GM23248 (cell line): Measurements from ENCODE around the gene RPL41. TPM values are rescaled to one million over a fixed set of nuclear protein-coding genes. Genes with fewer than 3 reads are reported as not detected.

ENCODE experiments used
- DNase-seq: peaks from one replicate; pipeline ENCODE4 v3.0.0-alpha.2; 2015
- H2AFZ ChIP-seq: fragments of 200-600 bp; sonication (generic); 2 replicates; pipeline ENCODE4 v1.6.1; 2016; ENCODE audit warnings: antibody characterized with exemption
- H3F3A ChIP-seq: fragments of 200-600 bp; sonication (generic); 2 replicates; pipeline ENCODE4 v1.6.1; 2016; ENCODE audit warnings: mild to moderate bottlenecking, antibody characterized with exemption, mixed run types; ENCODE audit not compliant: insufficient read depth
- H3K27ac ChIP-seq: fragments of 200-600 bp; sonication (generic); 2 replicates; pipeline ENCODE4 v1.5.1; 2016; ENCODE audit warnings: mild to moderate bottlenecking
- H3K27me3 ChIP-seq: fragments of 200-600 bp; sonication (generic); replicated peaks from 2 replicates; pipeline ENCODE4 v1.6.1; 2016; ENCODE audit warnings: mild to moderate bottlenecking; ENCODE audit not compliant: insufficient read depth
- H3K36me3 ChIP-seq: fragments of 200-600 bp; sonication (generic); 2 replicates; pipeline ENCODE4 v1.6.1; 2016; ENCODE audit warnings: low read depth, mild to moderate bottlenecking
- H3K4me1 ChIP-seq: fragments of 200-600 bp; sonication (generic); 2 replicates; pipeline ENCODE4 v1.6.1; 2016; ENCODE audit warnings: mild to moderate bottlenecking; ENCODE audit not compliant: insufficient read depth
- H3K4me2 ChIP-seq: fragments of 200-600 bp; sonication (generic); one replicate; pipeline ENCODE4 v1.6.1; 2016; ENCODE audit warnings: mild to moderate bottlenecking; ENCODE audit not compliant: unreplicated experiment
- H3K4me3 ChIP-seq: fragments of 200-600 bp; sonication (generic); 2 replicates; pipeline ENCODE4 v1.5.1; 2016; ENCODE audit warnings: mild to moderate bottlenecking
- H3K79me2 ChIP-seq: fragments of 200-600 bp; sonication (generic); 2 replicates; pipeline ENCODE4 v1.6.1; 2016; ENCODE audit warnings: mild to moderate bottlenecking; ENCODE audit not compliant: insufficient read depth
- H3K9ac ChIP-seq: fragments of 200-600 bp; sonication (generic); 2 replicates; pipeline ENCODE4 v1.6.1; 2016; ENCODE audit warnings: mild to moderate bottlenecking
- H3K9me2 ChIP-seq: fragments of 200-600 bp; sonication (generic); 2 replicates; pipeline ENCODE4 v1.6.1; 2016; ENCODE audit warnings: mixed run types, mild to moderate bottlenecking, moderate library complexity; ENCODE audit not compliant: insufficient read depth
- H3K9me3 ChIP-seq: fragments of 200-600 bp; sonication (generic); one replicate; pipeline ENCODE4 v1.6.1; 2017; ENCODE audit warnings: low read depth
- H4K20me1 ChIP-seq: fragments of 200-600 bp; sonication (generic); 2 replicates; pipeline ENCODE4 v1.6.0; 2016; ENCODE audit not compliant: insufficient read depth
- EZH2 ChIP-seq: fragments of 200-600 bp; sonication (generic); IDR thresholded peaks from 2 replicates; pipeline ENCODE4 v1.6.1; 2018; ENCODE audit warnings: antibody characterized with exemption, mild to moderate bottlenecking; ENCODE audit not compliant: insufficient read depth, poor library complexity, severe bottlenecking
- EZH2phosphoT487 ChIP-seq: fragments of 200-600 bp; sonication (generic); IDR thresholded peaks from 2 replicates; pipeline ENCODE4 v1.6.1; 2018; ENCODE audit warnings: antibody characterized with exemption, moderate library complexity, mild to moderate bottlenecking, low read depth; ENCODE audit not compliant: insufficient read depth
- WGBS, 2 experiments: methylation state at CpG; one replicate each; pipeline ENCODE4 v1.1.6; 2015 to 2017; ENCODE audit warnings: low lambda C conversion rate in 2 of 2, low coverage in 1 of 2; ENCODE audit errors: missing lambda C conversion rate in 2 of 2; 5-methylcytosine and 5-hydroxymethylcytosine counted together
- in situ Hi-C: fragments of 300-500 bp; cut with MboI; formaldehyde crosslinking; loops from 2 replicates; pipeline ENCODE4 v1.15.0; 2020
- polyA plus RNA-seq: library from polyadenylated mRNA; unstranded; fragments of >200 nt; fragmentation: Nextera tagmentation; extraction: Ambion mirVana; gene quantifications from 2 replicates; pipeline ENCODE4 v1.2.1, GENCODE V29; 2016
- total RNA-seq: library from RNA; depleted of rRNA; stranded (reverse); fragments of >200 nt; shearing (Covaris generic); gene quantifications from 2 replicates; pipeline ENCODE4 v1.2.3, GENCODE V29; 2014

The RPL41 gene
- total and polyA plus RNA-seq, 2 experiments from 2014 or later, result 1,892 to 2,545 TPM

DNA sequence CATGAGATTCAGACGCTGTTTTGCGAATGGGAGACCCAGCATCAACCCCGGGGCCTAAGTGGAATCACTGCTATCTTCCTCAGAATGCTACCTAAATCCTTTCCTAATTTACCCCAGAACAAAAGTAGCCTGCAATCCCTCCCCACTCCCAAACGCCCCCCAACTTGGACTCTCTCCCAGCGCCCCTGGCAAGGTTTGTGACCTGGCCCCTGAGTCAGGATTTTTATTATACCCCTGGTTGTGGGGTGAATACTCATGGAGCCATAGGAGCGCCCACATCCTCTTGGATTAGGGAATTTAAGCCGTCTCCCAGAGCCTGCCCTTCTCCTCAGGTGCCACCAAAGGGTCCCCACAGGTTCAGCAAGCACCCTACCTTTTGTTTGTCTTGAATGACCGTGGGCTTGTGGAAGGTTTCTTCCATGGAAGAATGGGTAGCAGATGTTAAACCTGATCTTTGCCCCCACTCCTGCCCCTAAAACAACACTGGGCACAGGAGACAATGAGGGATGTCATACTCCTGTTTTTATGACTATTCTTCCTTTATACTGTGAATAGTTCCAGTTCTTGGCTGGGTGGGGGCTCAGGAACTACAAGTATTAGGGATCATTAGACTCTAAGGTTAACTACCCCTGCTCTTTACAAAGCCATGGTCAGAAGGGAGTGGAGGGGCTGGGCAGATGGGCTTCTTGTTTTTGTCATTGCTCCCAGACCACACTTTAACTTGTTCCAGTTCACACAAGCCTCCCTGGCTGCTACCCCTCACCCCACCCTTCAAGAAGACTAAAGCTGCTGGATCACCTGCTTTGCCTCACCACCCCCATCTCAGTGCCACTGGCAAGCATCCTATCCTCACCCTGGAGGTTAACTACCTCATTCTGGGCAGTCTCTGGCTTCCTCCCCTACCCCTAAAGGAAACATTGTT is 36.6 kb downstream of the RPL41 start:
- Histone ChIP-seq H3K79me2 (peaks cover 20% of the 10 kb centered on the region), H4K20me1 (no peaks in the 10 kb centered on the region), H3F3A (peaks cover 17% of the 10 kb centered on the region; the same call in 1 of the 2 replicates), H3K4me1 (peaks cover 16% of the 10 kb centered on the region), H3K9me3 (no peaks in the 10 kb centered on the region), H3K36me3 (no peaks in the 10 kb centered on the region), H3K9me2 (no peaks in the 10 kb centered on the region), H3K27ac (0 out of 2 replicates have a peak overlapping the region, but pooled peaks have one; percentile 81), H3K4me2 (peak overlapping the region; percentile 87), H3K4me3 (peak overlapping the region; percentile 78), H3K9ac (peak overlapping the region; percentile 82), H2AFZ (peak overlapping the region; percentile 92), H3K27me3 (no peaks in the 10 kb centered on the region)
- in situ Hi-C loops, result no loop called here
- TF ChIP-seq EZH2 (no peak), EZH2phosphoT487 (no peak)
- WGBS, 2 experiments, result 1 to 3% methylated on average over 8 of the region's 8 CpGs
- DNase-seq, result peak; percentile 30

DNA sequence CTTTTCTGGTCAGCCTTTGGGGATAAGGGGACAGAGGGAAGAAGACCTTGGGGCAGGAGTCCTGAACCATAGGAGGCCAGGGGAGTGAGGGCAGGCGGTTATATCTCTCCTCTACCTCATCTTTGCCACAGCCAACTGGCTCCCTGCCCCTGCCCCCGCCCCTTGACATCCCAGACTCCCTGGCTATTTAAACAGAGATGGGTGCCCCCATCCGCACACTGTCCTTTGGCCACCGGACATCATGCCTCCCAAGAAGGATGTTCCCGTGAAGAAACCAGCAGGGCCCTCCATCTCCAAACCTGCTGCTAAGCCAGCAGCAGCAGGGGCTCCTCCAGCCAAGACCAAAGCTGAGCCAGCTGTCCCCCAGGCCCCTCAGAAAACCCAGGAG is 37.2 kb downstream of the RPL41 start:
- in situ Hi-C loops, result no loop called here
- Histone ChIP-seq H3K79me2 (peaks cover 25% of the 10 kb centered on the region), H4K20me1 (no peaks in the 10 kb centered on the region), H2AFZ (no peak overlapping the region), H3K27ac (no peak overlapping the region), H3K4me1 (peaks cover 16% of the 10 kb centered on the region), H3K9ac (peak overlapping the region; percentile 82; the same call in 1 of the 2 replicates), H3K27me3 (no peaks in the 10 kb centered on the region), H3K9me2 (no peaks in the 10 kb centered on the region), H3K9me3 (no peaks in the 10 kb centered on the region), H3K4me2 (no peak overlapping the region), H3K36me3 (no peaks in the 10 kb centered on the region), H3K4me3 (no peak overlapping the region), H3F3A (peaks cover 20% of the 10 kb centered on the region)
- TF ChIP-seq EZH2phosphoT487 (no peak), EZH2 (no peak)
- DNase-seq, result no peak
- WGBS, 2 experiments, result 72 to 83% methylated on average over 5 of the region's 5 CpGs

DNA sequence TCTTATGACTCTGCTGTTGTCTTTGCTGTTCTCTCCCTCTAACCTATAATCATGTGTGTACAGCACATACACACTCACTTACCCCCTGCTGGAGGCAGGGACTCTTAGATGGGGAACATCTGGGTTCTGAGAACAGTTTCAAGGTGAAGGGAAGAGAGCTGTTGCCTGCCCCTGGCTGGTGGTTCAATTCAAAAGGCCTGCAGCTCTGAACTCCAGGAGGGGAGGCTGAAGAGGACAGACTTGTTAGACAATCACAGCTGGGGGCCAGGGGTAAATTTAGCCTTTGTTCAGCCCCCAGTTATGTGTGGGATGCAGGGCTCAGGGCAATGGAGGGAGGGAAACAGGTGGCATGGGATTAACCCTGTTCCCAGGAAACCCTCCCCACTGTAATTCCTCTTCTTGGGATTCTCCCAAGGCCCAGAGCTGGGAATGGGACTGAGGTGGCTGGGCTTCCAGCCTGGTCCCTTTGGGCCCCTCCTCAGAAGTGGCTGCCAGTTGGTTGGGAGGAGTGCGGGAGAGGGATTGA is 37.9 kb downstream of the RPL41 start:
- H3K27ac ChIP-seq, result no peak overlapping the region
- no peak overlapping the region for H3K4me2 ChIP-seq
- peaks cover 26% of the 10 kb centered on the region for H3F3A ChIP-seq
- 0 out of 2 replicates have a peak, but pooled peaks cover under 1% of the 10 kb centered on the region for H4K20me1 ChIP-seq
- DNase-seq, result no peak
- 100% methylated on average over 1 of the region's 1 CpG for WGBS, 2 experiments
- TF ChIP-seq EZH2phosphoT487, result no peak
- no peak for TF ChIP-seq EZH2
- no peak overlapping the region for H3K4me3 ChIP-seq
- no peak overlapping the region for H3K9ac ChIP-seq
- no peak overlapping the region for H2AFZ ChIP-seq
- peaks cover 16% of the 10 kb centered on the region for H3K4me1 ChIP-seq
- in situ Hi-C loops, result no loop called here
- no peaks in the 10 kb centered on the region for H3K27me3 ChIP-seq
- H3K36me3 ChIP-seq, result no peaks in the 10 kb centered on the region
- no peaks in the 10 kb centered on the region for H3K9me3 ChIP-seq
- no peaks in the 10 kb centered on the region for H3K9me2 ChIP-seq
- H3K79me2 ChIP-seq, result peaks cover 31% of the 10 kb centered on the region

DNA sequence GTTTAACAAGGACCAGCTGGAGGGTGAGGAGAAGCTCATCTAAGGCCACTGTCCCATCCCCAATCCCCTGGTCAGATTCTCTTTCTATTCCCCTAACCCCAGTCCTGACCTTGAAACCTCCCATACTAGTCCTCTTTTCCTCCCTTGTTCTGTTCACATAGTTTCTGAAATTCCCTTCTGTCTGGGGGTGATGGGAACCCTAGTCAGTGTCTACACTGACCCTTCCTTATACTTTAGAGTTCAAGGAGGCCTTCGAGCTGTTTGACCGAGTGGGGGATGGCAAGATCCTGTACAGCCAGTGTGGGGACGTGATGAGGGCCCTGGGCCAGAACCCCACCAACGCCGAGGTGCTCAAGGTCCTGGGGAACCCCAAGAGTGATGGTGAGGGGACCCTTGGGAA is 38.4 kb downstream of the RPL41 start:
- Histone ChIP-seq H3K4me3 (no peak overlapping the region), H3K9ac (no peak overlapping the region), H3K4me1 (peaks cover 18% of the 10 kb centered on the region), H3K36me3 (peaks cover 3% of the 10 kb centered on the region), H3K79me2 (peaks cover 37% of the 10 kb centered on the region), H2AFZ (no peak overlapping the region), H4K20me1 (0 out of 2 replicates have a peak, but pooled peaks cover 3% of the 10 kb centered on the region), H3K4me2 (no peak overlapping the region), H3K27me3 (no peaks in the 10 kb centered on the region), H3K9me3 (no peaks in the 10 kb centered on the region), H3F3A (peaks cover 31% of the 10 kb centered on the region), H3K27ac (no peak overlapping the region), H3K9me2 (no peaks in the 10 kb centered on the region)
- no peak for DNase-seq
- whole genome bisulfite sequencing, 2 experiments, result 78 to 84% methylated on average over 5 of the region's 5 CpGs
- TF ChIP-seq EZH2phosphoT487 (no peak), EZH2 (no peak)
- in situ Hi-C loops, result no loop called here
